Adrenal gland (tissue), 5 donors: Measurements from ENCODE around the gene MICAL3.

Experiments used
- CTCF ChIP-seq, 6 experiments: fragments of 450-650 bp in 4 of 6; fragments of 200-600 bp in 2 of 6; sonication (generic) in 1 of 6; IDR thresholded peaks; 1 replicate in 5 of 6; 2 replicates in 1 of 6; pipeline versions ENCODE4 v1.5.1 to v1.8.0; 2016 to 2021; ENCODE audit warnings: antibody characterized with exemption in 6 of 6, mild to moderate bottlenecking in 2 of 6, moderate library complexity in 1 of 6
- POLR2A ChIP-seq, 2 donors: fragments of 450-650 bp; IDR thresholded peaks; one replicate each; pipeline ENCODE4 v1.6.1; 2017; ENCODE audit warnings: antibody characterized with exemption in 2 of 2, mild to moderate bottlenecking in 2 of 2, moderate library complexity in 1 of 2
- donor health status: DM: no; HTN: no; CAD: no.

GRCh38 chr22:17957693-17958092 lies 66.7 kb downstream of the MICAL3 start:
- TF ChIP-seq POLR2A (IDR thresholded peaks at IDR 0.05): no peak
- TF ChIP-seq CTCF (IDR thresholded peaks at IDR 0.05): no peak
